Cerebellar cortex (tissue), 1 donor: ENCODE data around the gene CTNND1.
"Not testable (repeated sequence)": the region's sequence is repeated elsewhere in the genome, so short reads cannot be mapped to it uniquely, and the experiment has no call there.

ENCODE experiments used
- DNase-seq: peaks from one replicate; pipeline ENCODE4 v3.0.0-alpha.2; 2015; ENCODE audit warnings: low spot score

Gene CTNND1

GRCh38 chr11:57792870-57793269, 31.3 kb downstream of the CTNND1 start:
- DNase-seq = no peak

DNA sequence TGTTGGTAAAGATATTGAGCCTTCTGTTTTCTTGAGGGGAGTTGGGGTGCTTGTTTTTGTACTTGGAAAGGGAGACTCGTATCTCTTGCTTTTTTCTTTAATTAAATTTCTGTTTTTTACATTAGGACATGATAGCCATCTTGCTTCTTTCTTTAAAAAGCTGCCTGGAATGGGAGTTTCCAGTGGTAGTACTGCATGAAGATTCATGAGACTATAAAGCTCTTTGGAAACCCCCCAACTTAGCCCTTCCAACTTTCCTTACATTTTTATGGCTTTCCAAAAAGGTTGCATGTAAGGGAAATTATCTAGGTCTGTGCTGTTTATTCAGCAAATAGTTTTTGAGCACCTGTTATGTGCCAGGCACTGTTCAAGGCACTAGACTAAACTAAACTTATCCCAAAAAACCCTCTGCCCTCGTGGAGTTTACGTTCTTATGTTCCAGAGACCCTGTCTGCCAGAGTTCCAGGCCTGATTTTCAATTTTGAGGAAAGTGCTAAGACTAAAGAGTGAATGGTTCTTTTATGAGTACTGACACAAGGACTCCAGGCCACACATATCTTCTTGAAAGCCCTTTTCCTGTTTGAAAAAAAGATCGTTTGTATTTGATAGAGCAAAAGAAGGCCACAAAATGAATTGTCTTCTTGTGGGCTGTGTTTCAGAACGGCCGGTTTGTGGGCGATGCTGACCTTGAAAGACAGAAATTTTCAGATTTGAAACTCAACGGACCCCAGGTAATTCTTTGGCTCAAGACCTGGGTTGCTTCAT, 31.9 kb downstream of the CTNND1 start:
- no peak for DNase-seq

DNA sequence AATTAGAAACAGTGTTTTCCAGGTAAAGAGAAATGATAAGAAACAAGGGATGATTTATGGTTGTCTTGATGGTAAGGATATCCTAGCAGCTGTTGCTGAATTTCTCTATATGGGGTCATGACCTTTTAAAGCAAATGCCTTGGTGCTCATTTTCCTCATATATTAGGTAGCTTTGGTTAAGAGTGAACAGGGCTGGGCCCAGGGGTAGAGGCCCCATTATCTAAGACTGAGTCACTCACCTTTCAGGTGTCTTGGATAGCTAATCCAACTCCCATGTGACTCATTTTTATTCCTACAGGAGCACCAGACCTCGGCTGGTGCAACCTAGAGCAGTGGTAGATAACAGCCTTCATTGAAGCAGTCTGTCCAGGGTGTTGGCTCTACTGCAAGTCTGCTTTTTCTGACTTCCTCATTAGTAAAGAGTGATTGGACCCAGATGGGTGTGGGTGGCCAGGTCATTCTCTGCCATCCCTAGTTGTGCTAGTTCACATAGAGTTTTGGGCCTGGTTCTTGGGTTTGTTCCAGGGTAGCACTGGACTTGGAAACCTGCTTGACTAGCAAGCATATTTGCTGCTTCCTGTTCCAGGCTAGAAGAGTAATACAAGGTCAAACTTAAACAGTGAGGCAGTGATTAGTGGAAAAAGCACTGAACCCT, 37.4 kb downstream of the CTNND1 start:
- peak; percentile 37 for DNase-seq

- peak; percentile 81 for DNase-seq
Measured at GRCh38 chr11:57800444-57801182, 39.0 kb downstream of the CTNND1 start.

GRCh38 chr11:57801183-57801485, 39.5 kb downstream of the CTNND1 start:
- no peak for DNase-seq

DNA sequence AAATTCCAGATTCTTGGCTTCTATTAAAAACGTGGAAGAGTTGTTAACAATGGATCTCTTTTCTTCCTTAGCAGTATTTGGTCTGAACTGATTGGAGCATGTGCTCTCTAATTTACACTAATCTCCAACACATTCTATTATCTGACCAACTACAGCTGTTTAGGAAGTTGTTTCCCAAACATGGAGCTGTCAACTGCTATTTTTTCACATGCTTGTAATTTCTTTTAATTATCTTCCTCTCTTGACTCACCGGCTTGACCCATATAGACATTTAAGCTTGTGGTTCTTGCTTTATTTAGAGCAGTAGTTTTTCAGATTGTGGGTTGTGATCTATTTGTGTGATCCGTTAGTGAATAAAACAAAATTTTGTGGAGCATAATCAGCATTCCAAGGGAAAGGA, 40.8 kb downstream of the CTNND1 start:
- no peak for DNase-seq

DNA sequence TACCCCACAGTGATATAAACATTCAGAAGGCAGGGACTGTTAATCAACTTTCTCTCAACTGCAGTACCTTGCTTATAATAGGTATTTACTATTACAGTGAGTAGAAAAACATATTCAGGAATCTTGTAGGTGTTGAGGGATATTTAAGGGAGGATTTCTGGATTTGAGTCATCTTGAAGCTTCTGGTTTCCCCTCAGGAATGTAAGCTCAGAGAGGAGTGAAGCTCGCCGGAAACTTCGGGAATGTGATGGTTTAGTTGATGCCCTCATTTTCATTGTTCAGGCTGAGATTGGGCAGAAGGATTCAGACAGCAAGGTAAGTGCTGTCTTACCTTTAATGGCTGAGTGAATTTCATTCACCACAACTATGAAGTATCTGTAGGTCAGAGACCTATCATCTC, 42.9 kb downstream of the CTNND1 start:
- no peak for DNase-seq

DNA sequence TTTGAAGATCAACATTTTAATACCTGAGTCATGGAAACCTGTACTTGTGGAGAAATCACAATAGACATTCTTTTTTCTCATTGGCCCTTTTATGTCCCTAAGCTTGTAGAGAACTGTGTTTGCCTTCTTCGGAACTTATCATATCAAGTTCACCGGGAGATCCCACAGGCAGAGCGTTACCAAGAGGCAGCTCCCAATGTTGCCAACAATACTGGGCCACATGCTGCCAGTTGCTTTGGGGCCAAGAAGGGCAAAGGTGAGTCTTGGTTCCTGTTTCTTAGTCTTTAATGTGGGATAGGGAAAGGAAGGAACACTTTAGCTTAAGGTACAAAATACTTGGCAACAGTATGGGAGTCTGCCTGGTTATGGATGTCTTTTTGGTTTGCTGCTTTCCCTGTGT, 44.2 kb downstream of the CTNND1 start:
- no peak for DNase-seq

DNA sequence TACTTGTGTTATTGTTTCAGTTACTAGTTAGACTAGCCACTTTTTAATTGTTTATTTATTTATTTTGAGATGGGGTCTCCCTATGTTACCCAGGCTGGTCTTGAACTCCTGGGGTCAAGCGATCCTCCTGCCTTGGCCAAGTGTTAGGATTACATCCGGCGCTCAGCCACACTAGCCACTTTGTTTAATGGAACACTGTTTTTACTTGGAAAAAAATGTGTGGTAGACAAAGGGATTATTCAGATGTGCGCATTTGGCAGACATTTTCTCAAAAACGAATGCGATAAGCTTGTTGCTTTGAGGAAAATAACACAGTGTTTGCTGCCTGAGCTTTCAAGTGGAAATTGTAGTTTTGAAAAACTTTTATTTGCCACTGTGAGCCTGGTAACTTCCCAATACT, 51.0 kb downstream of the CTNND1 start:
- DNase-seq = no peak

DNA sequence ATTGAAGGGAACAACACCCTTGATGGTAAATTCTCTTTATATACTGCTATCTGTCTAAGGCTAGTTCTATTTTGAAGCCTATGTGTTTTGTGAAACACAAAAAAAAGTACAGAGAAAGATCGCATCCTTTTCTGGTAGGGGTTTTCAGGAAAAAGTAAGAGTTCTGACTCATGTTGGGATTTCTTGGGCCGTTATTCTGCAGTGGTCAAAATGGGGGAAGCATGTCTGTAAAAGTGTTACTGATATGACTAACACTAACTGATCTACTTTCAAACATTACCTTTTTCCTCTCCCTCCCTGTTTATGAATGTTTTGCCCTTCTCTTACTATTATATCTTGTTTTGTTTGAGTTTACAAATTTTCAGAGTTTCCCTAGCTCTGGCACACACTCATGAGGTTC, 53.9 kb downstream of the CTNND1 start:
- no peak for DNase-seq

DNA sequence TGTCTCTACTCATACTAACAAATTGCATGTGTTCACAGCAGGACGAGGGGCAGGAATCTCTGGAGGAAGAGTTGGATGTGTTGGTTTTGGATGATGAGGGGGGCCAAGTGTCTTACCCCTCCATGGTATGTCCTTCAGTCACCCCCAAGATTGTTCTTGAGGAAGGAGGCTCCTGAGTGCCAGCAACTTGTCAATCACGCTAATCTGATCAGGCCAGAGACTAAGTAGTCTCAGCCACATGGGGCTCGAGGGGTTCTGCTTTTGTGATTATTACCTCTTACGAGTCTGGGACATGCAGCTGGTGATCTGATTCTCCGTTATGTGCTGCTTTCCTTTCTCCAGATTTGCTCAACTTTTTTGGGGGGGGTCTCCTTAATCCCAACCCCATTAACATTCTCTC, 54.3 kb downstream of the CTNND1 start:
- DNase-seq = no peak

GRCh38 chr11:57818812-57819211, 57.2 kb downstream of the CTNND1 start:
- DNase-seq = no peak

DNA sequence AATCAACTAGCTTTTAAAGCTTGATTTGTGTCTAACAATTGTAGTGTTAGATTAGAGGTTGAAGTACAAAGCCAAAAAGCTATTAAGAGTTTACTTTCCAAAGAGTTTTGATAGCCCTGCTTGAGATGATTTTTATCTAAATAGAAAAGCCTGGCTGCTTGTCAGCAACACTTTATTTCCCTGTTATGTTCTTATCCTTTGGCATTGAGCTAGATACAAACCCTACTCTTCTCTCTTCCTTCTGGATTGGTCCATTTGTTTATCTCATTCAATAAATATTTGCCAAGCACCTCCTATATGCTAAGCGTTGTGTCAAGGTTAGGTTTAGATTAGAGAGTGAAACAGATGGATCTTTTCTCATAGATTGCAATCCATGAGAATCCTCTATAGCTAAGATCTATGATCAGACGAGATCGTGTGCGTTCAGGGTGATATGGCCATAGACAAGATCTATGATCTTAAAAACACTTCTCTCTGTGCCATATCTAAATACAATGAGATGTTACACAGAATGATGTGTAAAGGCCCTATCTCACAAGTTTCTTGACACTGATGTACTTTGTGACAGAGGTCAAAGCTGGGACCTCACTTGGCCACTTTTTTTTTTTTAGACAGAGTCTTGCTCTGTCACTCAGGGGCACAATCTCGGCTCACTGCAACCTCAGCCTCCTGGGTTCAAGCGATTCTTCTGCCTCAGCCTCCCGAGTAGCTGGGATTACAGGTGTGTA, 57.8 kb downstream of the CTNND1 start:
- no peak for DNase-seq

- no peak for DNase-seq
Measured at GRCh38 chr11:57823859-57824258, 62.3 kb downstream of the CTNND1 start.

- no peak for DNase-seq
Measured at GRCh38 chr11:57834852-57835251, 73.2 kb downstream of the CTNND1 start.

DNA sequence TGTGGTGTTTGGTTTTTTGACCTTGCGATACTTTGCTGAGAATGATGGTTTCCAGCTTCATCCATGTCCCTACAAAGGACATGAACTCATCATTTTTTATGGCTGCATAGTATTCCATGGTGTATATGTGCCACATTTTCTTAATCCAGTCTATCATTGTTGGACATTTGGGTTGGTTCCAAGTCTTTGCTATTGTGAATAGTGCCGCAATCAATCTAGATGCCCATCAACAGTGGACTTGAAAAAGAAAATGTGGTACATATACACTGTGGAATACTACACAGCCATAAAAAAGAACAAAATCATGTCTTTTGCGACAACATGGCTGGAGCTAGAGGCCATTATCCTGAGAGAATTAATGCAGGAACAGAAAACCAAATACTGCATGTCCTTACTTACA, 77.0 kb downstream of the CTNND1 start:
- not testable (repeated sequence) for DNase-seq

DNA sequence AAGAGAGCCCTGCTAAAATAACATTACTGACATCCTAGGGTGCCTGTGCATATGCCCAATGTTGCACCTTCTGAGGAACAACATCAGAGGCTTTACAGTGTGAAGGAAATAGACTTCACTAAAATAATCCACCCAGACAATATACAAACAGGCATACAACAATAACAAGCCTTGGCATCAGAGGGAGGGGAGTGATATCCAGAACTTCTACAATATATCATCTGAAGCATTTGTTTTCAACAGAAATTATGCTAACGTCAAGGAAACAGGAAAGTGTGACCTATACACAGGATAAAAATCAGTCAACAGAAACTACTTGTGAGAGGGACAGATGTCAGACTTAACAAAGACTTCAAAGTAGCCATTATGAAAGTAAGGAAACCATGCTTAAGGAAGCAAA, 81.3 kb downstream of the CTNND1 start:
- no peak for DNase-seq

GRCh38 chr11:57867966-57868365, 106.4 kb downstream of the CTNND1 start:
- DNase-seq = no peak

GRCh38 chr11:57868491-57868890, 106.9 kb downstream of the CTNND1 start:
- no peak for DNase-seq
